ENCODE data around the gene PTTG2. TPM values are rescaled to one million over a fixed set of nuclear protein-coding genes. Genes with fewer than 3 reads are reported as not detected.

Gene PTTG2
- total RNA-seq, 1 experiment from 2014 or later, result 0.35 TPM

Other genes starting within 250 kb of the PTTG2 start
- 28.5 to 31.4 TPM (median 30.1 TPM) in 3 replicates for gene PGM2, start 133.7 kb upstream of the PTTG2 start, total RNA-seq (2021)
- gene TBC1D1, start 69.3 kb upstream of the PTTG2 start, total RNA-seq (2021), result 134 to 151 TPM (median 142 TPM) in 3 replicates